Right lobe of liver (tissue), 6 donors: ENCODE results near the gene ZDHHC14. TPM values are rescaled to one million over a fixed set of nuclear protein-coding genes. Genes with fewer than 3 reads are reported as not detected.

Source experiments
- ATAC-seq, 4 donors: fragments of 200-7000 bp; cut with Tn5 transposase; one replicate each; pipeline ENCODE4 v1.9.1; 2020; ENCODE audit warnings: mild to moderate bottlenecking in 4 of 4, moderate library complexity in 4 of 4
- DNase-seq, 3 donors: peaks; one replicate each; pipeline ENCODE4 v3.0.0-alpha.2; 2020
- H3K27ac ChIP-seq, 3 donors: fragments of 200-600 bp; one replicate each; pipeline ENCODE4 v1.8.0; 2022
- H3K27me3 ChIP-seq, 2 donors: fragments of 200-600 bp; one replicate each; pipeline ENCODE4 v1.8.0; 2022
- H3K36me3 ChIP-seq, 4 donors: fragments of 200-600 bp; sonication (generic) in 1 of 4; one replicate each; pipeline versions ENCODE4 v1.5.1 to v1.8.0; 2017 to 2022; ENCODE audit warnings: control low read depth in 1 of 4
- H3K4me1 ChIP-seq, 4 donors: fragments of 200-600 bp; sonication (generic) in 1 of 4; one replicate each; pipeline versions ENCODE4 v1.5.1 to v1.8.0; 2017 to 2022; ENCODE audit warnings: control low read depth in 1 of 4
- H3K4me3 ChIP-seq, 3 donors: fragments of 200-600 bp; one replicate each; pipeline ENCODE4 v1.8.0; 2022
- H3K9me3 ChIP-seq, 4 donors: fragments of 200-600 bp; sonication (generic) in 1 of 4; one replicate each; pipeline versions ENCODE4 v1.5.1 to v1.8.0; 2017 to 2022; ENCODE audit warnings: control low read depth in 1 of 4
- POLR2A ChIP-seq: fragments of 450-650 bp; IDR thresholded peaks from one replicate; pipeline ENCODE4 v1.6.1; 2017; ENCODE audit warnings: antibody characterized with exemption, mild to moderate bottlenecking
- WGBS: methylation state at CpG from one replicate; pipeline ENCODE4 v1.1.6; 2018; ENCODE audit warnings: low coverage, low lambda C conversion rate; ENCODE audit not compliant: insufficient coverage; ENCODE audit errors: missing lambda C conversion rate; 5-methylcytosine and 5-hydroxymethylcytosine counted together
- intact Hi-C, 2 donors: fragments of 100-400 bp; cut with DNase I; formaldehyde crosslinking; loops; one replicate each; pipeline versions ENCODE4 v1.11.2 to v1.14.1; 2022
- total RNA-seq, 6 experiments: library from RNA; depleted of rRNA in 2 of 6; stranded (reverse); fragments of >200 nt in 2 of 6; fragmentation: NEBNext Ultra II Directional in 3 of 6; extraction: Animal tissue kit (Norgen Biotek cat#: 25700) in 3 of 6; gene quantifications; one replicate each; pipeline versions ENCODE4 v1.1.0 to v1.2.4, GENCODE V29; 2016 to 2023
- TF ChIP-seq, protein P1 (sequence below), 4 donors: fragments of 200-600 bp in 3 of 4; fragments of 450-650 bp in 1 of 4; IDR thresholded peaks; one replicate each; pipeline versions ENCODE4 v1.5.1 to v1.8.0; 2016 to 2022; ENCODE audit warnings: antibody characterized with exemption in 4 of 4, mild to moderate bottlenecking in 2 of 4
- donor health status: DM: no; HTN: yes; CAD: no.
- donor health status: DM: no; HTN: no; CAD: no.
- donor health status: DM: no; HTN: no; CAD: no.
- donor health status: DM: no; HTN: yes; CAD: no.
- donor health status: DM: no; HTN: yes; CAD: no.

Gene ZDHHC14
- total RNA-seq, 6 experiments from 2014 or later = 7.3 to 13.0 (median 10.3) TPM

DNA sequence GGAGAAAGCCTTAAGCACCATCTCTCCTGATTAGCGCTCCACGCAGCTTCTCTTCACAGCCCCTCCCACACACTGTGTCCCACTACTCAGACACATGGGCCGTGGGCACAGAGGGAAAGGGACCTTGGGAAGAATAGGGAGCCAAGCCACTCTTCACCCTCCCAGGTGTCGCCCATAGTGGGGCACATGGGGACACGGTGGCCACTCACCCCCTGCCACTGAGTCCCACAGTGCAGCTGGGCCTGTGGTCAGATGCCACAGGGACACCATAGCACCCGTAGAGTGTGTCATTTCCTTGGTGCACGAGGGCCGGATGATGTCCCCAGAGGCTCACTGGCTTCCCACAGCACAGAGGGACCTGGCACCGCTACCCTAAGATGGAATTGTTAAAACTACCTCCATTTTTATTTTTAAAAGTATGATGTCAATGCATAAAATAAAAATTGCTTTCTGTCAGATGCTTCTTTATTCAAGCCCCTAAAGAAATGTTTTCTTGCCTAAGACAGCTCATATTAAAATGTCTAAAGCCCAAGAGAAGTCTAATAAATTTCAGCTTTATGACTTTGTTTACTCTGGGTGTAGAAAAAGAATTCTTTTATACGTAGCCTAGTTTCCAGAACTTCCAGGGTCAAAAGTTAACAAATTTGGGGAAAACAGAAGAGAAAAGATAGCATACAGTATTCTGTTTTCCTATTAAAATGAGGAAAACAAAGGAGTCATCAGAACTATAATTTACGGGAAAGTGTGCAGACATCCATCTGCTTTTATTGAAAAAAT, 251.0 kb downstream of the ZDHHC14 start:
- TF ChIP-seq, protein P1, sequence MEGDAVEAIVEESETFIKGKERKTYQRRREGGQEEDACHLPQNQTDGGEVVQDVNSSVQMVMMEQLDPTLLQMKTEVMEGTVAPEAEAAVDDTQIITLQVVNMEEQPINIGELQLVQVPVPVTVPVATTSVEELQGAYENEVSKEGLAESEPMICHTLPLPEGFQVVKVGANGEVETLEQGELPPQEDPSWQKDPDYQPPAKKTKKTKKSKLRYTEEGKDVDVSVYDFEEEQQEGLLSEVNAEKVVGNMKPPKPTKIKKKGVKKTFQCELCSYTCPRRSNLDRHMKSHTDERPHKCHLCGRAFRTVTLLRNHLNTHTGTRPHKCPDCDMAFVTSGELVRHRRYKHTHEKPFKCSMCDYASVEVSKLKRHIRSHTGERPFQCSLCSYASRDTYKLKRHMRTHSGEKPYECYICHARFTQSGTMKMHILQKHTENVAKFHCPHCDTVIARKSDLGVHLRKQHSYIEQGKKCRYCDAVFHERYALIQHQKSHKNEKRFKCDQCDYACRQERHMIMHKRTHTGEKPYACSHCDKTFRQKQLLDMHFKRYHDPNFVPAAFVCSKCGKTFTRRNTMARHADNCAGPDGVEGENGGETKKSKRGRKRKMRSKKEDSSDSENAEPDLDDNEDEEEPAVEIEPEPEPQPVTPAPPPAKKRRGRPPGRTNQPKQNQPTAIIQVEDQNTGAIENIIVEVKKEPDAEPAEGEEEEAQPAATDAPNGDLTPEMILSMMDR (IDR thresholded peaks at IDR 0.05) = no peak
- no peak for TF ChIP-seq POLR2A
- Histone ChIP-seq H3K27ac (no peak overlapping the region), H3K4me3 (no peak overlapping the region), H3K9me3 (no peaks in the 10 kb centered on the region), H3K4me1 (no peaks in the 10 kb centered on the region), H3K36me3 (no peaks in the 10 kb centered on the region), H3K27me3 (no peaks in the 10 kb centered on the region)
- DNase-seq (no peak), ATAC-seq (no peak)
- intact Hi-C loops = no loop called here
- 78% methylated on average over 8 of the region's 11 CpGs for WGBS

DNA sequence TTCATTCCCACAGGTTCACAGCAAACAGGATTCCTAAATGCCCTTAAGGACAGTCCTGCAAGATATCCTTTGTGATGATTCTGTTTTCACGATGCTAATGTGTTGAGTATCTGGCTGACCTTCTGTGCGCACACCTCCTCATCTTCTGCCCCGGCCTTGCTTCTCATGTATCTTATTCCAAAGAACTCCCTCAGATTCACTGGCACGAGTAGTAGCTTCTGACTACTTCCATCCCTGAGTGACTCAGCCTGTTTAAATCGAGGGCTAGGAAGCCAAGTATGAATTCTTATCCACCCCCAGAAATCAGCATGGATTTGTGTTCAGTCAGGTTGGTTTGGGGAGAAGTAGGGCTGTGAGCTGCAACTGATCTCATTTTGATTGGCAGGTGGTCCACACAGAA, 251.8 kb downstream of the ZDHHC14 start:
- Histone ChIP-seq H3K27me3 (no peaks in the 10 kb centered on the region), H3K9me3 (no peaks in the 10 kb centered on the region), H3K27ac (no peak overlapping the region), H3K4me1 (no peaks in the 10 kb centered on the region), H3K36me3 (no peaks in the 10 kb centered on the region), H3K4me3 (no peak overlapping the region)
- WGBS = 82% methylated on average over 4 of the region's 5 CpGs
- intact Hi-C loops = no loop called here
- ATAC-seq = no peak
- TF ChIP-seq POLR2A = no peak
- TF ChIP-seq, protein P1 (IDR thresholded peaks at IDR 0.05) = no peak
- no peak for DNase-seq

DNA sequence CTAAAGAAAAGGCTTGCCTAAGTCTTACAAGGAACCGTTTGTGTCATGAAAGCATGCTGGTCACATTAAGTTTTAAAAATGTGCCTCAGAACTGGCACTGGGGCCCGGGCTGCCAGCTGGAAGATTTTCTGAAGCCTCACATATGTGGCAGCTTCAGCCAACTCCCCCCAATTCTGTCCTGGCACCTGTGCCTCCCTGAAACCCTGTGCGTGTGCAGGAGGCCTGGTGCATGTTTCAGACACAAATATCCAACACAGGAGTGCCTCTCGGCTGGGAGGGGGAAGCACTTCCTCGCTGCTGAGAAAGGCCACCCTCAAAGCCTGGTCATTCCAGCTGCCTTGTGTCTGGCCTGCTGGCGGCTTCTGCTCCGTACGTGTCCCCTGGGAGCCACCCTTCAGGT, 253.6 kb downstream of the ZDHHC14 start:
- H3K36me3 ChIP-seq = no peaks in the 10 kb centered on the region
- TF ChIP-seq POLR2A = no peak
- TF ChIP-seq, protein P1 (IDR thresholded peaks at IDR 0.05) = no peak
- H3K9me3 ChIP-seq = no peaks in the 10 kb centered on the region
- H3K27me3 ChIP-seq = no peaks in the 10 kb centered on the region
- WGBS = 89% methylated on average over 1 of the region's 8 CpGs
- intact Hi-C loops = no loop called here
- no peaks in the 10 kb centered on the region for H3K4me1 ChIP-seq
- no peak overlapping the region for H3K27ac ChIP-seq
- ATAC-seq (no peak), DNase-seq (no peak)
- H3K4me3 ChIP-seq = no peak overlapping the region

DNA sequence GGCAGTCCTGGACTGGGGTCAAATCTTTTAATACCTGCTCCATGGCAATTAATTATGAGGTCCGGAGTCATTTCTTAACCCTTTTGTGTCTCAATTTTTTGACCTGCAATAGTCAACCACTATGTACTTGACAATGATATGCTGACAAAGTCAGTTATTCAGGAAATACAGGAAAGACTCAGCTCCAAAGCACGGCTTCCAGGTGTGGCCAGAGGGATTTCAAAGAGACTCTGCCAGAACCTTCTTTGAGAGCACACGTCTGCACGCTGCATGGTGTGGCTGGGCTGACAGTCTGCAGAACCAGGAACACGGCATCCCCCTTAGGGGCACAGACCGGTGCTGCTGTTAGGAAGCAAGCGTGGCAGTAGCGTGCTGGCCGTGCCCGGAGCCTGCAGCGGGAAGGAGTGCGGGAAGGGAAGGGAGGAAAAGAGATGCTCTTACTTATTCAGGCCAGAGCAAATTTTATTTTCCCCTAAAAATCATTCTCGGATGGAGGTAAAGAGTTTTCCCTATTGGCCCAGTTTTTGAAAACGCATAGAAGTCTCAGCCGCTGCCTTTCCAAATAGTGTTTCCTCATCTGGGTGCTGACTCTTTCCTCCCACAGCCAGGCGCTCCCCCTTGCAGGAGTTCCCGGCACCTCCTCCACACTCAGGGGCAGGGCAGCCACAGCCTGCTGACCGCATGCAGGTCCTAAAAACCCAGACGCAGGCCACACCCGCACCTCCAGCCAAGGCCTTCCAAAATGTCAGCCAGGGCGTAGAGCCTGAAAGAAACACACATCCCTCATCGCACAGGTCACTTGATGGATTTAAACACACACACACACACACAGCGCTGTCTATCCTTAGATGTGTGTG, 254.6 kb downstream of the ZDHHC14 start:
- no peaks in the 10 kb centered on the region for H3K9me3 ChIP-seq
- DNase-seq (no peak), ATAC-seq (no peak)
- H3K27me3 ChIP-seq = no peaks in the 10 kb centered on the region
- no peaks in the 10 kb centered on the region for H3K36me3 ChIP-seq
- no peaks in the 10 kb centered on the region for H3K4me1 ChIP-seq
- no peak for TF ChIP-seq POLR2A
- TF ChIP-seq, protein P1 (IDR thresholded peaks at IDR 0.05) = no peak
- no peak overlapping the region for H3K4me3 ChIP-seq
- intact Hi-C loops = no loop called here
- no peak overlapping the region for H3K27ac ChIP-seq
- 88% methylated on average over 11 of the region's 23 CpGs for WGBS
